ENCODE data around the gene CWC27.

Gene CWC27

DNA sequence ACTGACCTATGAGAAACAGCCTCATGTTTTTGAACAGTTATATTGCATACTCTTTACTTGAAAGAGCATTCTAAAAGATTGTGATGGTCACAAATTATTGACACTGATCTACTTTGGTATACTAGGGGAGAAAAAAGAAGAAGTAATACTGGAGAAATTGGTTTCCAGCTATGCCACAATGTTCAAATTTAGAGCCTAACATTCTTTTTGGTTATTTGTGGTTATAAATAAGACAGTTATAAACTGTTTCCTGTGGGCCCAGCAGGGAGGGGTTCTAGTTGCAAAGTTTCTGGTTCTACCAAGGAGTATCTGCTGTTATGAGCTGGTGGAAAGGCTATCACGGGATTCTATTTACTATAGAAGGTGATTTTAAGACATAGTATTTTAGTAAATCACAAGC, 4.8 kb downstream of the CWC27 start (continued):
- no peak for TF ChIP-seq ZNF48 (tag by site-specific recombination; IDR thresholded peaks at IDR 0.05)
- no peak for TF ChIP-seq HOXD13 (CRISPR knock-in tag; IDR thresholded peaks at IDR 0.05; ENCODE audit: borderline replicate concordance)
- no peak for TF ChIP-seq YY1 (tag by site-specific recombination; IDR thresholded peaks at IDR 0.05)
- TF ChIP-seq ZNF391 (tag by site-specific recombination; IDR thresholded peaks at IDR 0.05; ENCODE audit: borderline replicate concordance, low read depth) = no peak
- TF ChIP-seq ZNF549 (tag by site-specific recombination; IDR thresholded peaks at IDR 0.05) = no peak
- TF ChIP-seq SP7 (tag by site-specific recombination; IDR thresholded peaks at IDR 0.05) = no peak

GRCh38 chr5:64775291-64775690, 6.6 kb downstream of the CWC27 start:
- TF ChIP-seq, protein P1, sequence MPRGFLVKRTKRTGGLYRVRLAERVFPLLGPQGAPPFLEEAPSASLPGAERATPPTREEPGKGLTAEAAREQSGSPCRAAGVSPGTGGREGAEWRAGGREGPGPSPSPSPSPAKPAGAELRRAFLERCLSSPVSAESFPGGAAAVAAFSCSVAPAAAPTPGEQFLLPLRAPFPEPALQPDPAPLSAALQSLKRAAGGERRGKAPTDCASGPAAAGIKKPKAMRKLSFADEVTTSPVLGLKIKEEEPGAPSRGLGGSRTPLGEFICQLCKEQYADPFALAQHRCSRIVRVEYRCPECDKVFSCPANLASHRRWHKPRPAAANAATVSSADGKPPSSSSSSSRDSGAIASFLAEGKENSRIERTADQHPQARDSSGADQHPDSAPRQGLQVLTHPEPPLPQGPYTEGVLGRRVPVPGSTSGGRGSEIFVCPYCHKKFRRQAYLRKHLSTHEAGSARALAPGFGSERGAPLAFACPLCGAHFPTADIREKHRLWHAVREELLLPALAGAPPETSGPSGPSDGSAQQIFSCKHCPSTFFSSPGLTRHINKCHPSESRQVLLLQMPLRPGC (tag by site-specific recombination; IDR thresholded peaks at IDR 0.05) = no peak
- TF ChIP-seq PRDM1 (tag by site-specific recombination; IDR thresholded peaks at IDR 0.05) = peak; percentile 44; the same call in 1 of the 2 replicates
- POLR2A ChIA-PET = no interaction called here
- Histone ChIP-seq H3K27ac (ENCODE audit: extremely low read depth, low read depth, low read length) (no peak overlapping the region), H3K36me3 (ENCODE audit: control insufficient read depth in 2 of 2, insufficient read depth in 1 of 2, low read length in 2 of 2) (peaks cover 13 to 16% of the 10 kb centered on the region in 2 experiments; a peak in 1 of 3 replicates), H3K4me3 (ENCODE audit: low read depth, low read length) (no peak overlapping the region), H3K4me1 (ENCODE audit: control insufficient read depth, insufficient read depth, low read length) (no peaks in the 10 kb centered on the region), H3K9me3 (ENCODE audit: control insufficient read depth, insufficient read depth, low read depth, low read length) (no peaks in the 10 kb centered on the region)
- CTCF ChIA-PET = interaction anchor here (0.6 to 2.6 kb wide), 4 partner anchors 9 to 152 kb away, joined by 3 to 12 read pairs (median 6); no protein-coding TSS in a partner anchor

- peaks cover 0 to 9% of the 10 kb centered on the region in 2 experiments; a peak in 1 of 3 replicates for H3K36me3 ChIP-seq (ENCODE audit: control insufficient read depth in 2 of 2, insufficient read depth in 1 of 2, low read length in 2 of 2)
- TF ChIP-seq ZNF654 (tag by site-specific recombination; IDR thresholded peaks at IDR 0.05; ENCODE audit: low read depth) (peak; percentile 82), ZNF639 (tag by site-specific recombination; IDR thresholded peaks at IDR 0.05) (no peak), ZNF514 (tag by site-specific recombination; IDR thresholded peaks at IDR 0.05) (no peak), ZNF513 (tag by site-specific recombination; IDR thresholded peaks at IDR 0.05) (0 out of 2 replicates have a peak, but pooled peaks have one; percentile 14), ZNF660 (tag by site-specific recombination; IDR thresholded peaks at IDR 0.05) (peak; percentile 80), BCL11A (tag by site-specific recombination; IDR thresholded peaks at IDR 0.05; ENCODE audit: low read depth) (no peak), SALL2 (tag by site-specific recombination; IDR thresholded peaks at IDR 0.05; ENCODE audit: borderline replicate concordance) (no peak), ZNF10 (tag by site-specific recombination; IDR thresholded peaks at IDR 0.05) (no peak), GLI2 (tag by site-specific recombination; IDR thresholded peaks at IDR 0.05; ENCODE audit: borderline replicate concordance, low read depth) (no peak), SCRT1 (tag by site-specific recombination; IDR thresholded peaks at IDR 0.05; ENCODE audit: borderline replicate concordance) (no peak), PRDM1 (tag by site-specific recombination; IDR thresholded peaks at IDR 0.05) (peak; percentile 45), ZNF580 (tag by site-specific recombination; IDR thresholded peaks at IDR 0.05) (no peak), ZNF202 (tag by site-specific recombination; IDR thresholded peaks at IDR 0.05; ENCODE audit: borderline replicate concordance) (no peak)
- no peak overlapping the region for H3K27ac ChIP-seq (ENCODE audit: extremely low read depth, low read depth, low read length)
- H3K4me1 ChIP-seq (ENCODE audit: control insufficient read depth, insufficient read depth, low read length) = no peaks in the 10 kb centered on the region
- H3K4me3 ChIP-seq (ENCODE audit: low read depth, low read length) = no peak overlapping the region
- ChIA-PET CTCF (interaction anchor here (0.6 to 4.6 kb wide), 31 partner anchors 9 to 752 kb away, joined by 3 to 72 read pairs (median 4); partner anchors contain the start of genes CWC27 and SREK1IP1), POLR2A (no interaction called here)
- no peaks in the 10 kb centered on the region for H3K9me3 ChIP-seq (ENCODE audit: control insufficient read depth, insufficient read depth, low read depth, low read length)
These were observed 15.8 kb downstream of the CWC27 start for GRCh38 chr5:64784451-64785025.
